ENCODE measurements around the gene NRARP. TPM values are rescaled to one million over a fixed set of nuclear protein-coding genes. Genes with fewer than 3 reads are reported as not detected.
"Not testable (repeated sequence)": the region's sequence is repeated elsewhere in the genome, so short reads cannot be mapped to it uniquely, and the experiment has no call there.

The NRARP gene
- total RNA-seq, 1 experiment from 2014 or later, result 51.5 TPM

- H3K4me1 Mint-ChIP-seq, result peaks cover 3% of the 10 kb centered on the region; the same call in 1 of the 2 replicates
- ATAC-seq (no peak), DNase-seq (ENCODE audit: low spot score) (no peak)
- no peak overlapping the region for H3K4me3 Mint-ChIP-seq
- H3K36me3 Mint-ChIP-seq, result peaks cover 14% of the 10 kb centered on the region
- no peaks in the 10 kb centered on the region for H3K27me3 Mint-ChIP-seq (ENCODE audit: low read depth)
- ChIA-PET POLR2A (no interaction called here), CTCF (interaction anchor here (1.5 to 1.7 kb wide), 2 partner anchors 10 to 19 kb away, joined by 4 to 6 read pairs; no protein-coding TSS in a partner anchor)
- no peaks in the 10 kb centered on the region for H3K9me3 Mint-ChIP-seq
- no peak for TF ChIP-seq TCF7 (CRISPR knock-in tag; IDR thresholded peaks at IDR 0.05; ENCODE audit: low read depth)
- H3K27ac Mint-ChIP-seq, result no peak overlapping the region
Measured at GRCh38 chr9:137263506-137263905, 38.6 kb downstream of the NRARP start.

GRCh38 chr9:137262909-137263285 is 39.2 kb downstream of the NRARP start:
- no peaks in the 10 kb centered on the region for H3K9me3 Mint-ChIP-seq
- ChIA-PET POLR2A (no interaction called here), CTCF (interaction anchor here (1.1 to 3.7 kb wide), 8 partner anchors 9 to 141 kb away, joined by 3 to 18 read pairs (median 4); no protein-coding TSS in a partner anchor)
- H3K4me3 Mint-ChIP-seq, result no peak overlapping the region
- H3K4me1 Mint-ChIP-seq, result peaks cover 3% of the 10 kb centered on the region; the same call in 1 of the 2 replicates
- peaks cover 14% of the 10 kb centered on the region for H3K36me3 Mint-ChIP-seq
- TF ChIP-seq AFF4 (CRISPR knock-in tag; IDR thresholded peaks at IDR 0.05; ENCODE audit: borderline replicate concordance), result no peak
- TF ChIP-seq AR (CRISPR knock-in tag; IDR thresholded peaks at IDR 0.05), result no peak
- TF ChIP-seq CBFB (CRISPR knock-in tag; IDR thresholded peaks at IDR 0.05; ENCODE audit: low read depth), result no peak
- no peak for TF ChIP-seq NFYB (CRISPR knock-in tag; conservative IDR thresholded peaks at IDR 0.05; ENCODE audit: low read depth)
- H3K27ac Mint-ChIP-seq, result no peak overlapping the region
- ATAC-seq (no peak), DNase-seq (ENCODE audit: low spot score) (no peak)
- no peaks in the 10 kb centered on the region for H3K27me3 Mint-ChIP-seq (ENCODE audit: low read depth)

- not testable (repeated sequence) for DNase-seq (ENCODE audit: low spot score); ATAC-seq; H3K4me3 Mint-ChIP-seq; H3K9me3 Mint-ChIP-seq; H3K4me1 Mint-ChIP-seq; H3K27me3 Mint-ChIP-seq (ENCODE audit: low read depth); H3K27ac Mint-ChIP-seq
- ChIA-PET POLR2A (interaction anchor here (0.6 kb wide), 1 partner anchor 71 kb away, joined by 3 read pairs; no protein-coding TSS in a partner anchor), CTCF (interaction anchor here (0.6 to 3.7 kb wide), 12 partner anchors 9 to 142 kb away, joined by 3 to 18 read pairs (median 4); partner anchors contain the start of genes NRARP and TUBB4B)
- TF ChIP-seq CTCF (IDR thresholded peaks at IDR 0.05), result peak; percentile 49
- peaks cover 10% of the 10 kb centered on the region for H3K36me3 Mint-ChIP-seq
Measured at GRCh38 chr9:137262173-137262908, 39.7 kb downstream of the NRARP start.

GRCh38 chr9:137256856-137257255 is 45.2 kb downstream of the NRARP start:
- no peak for DNase-seq (ENCODE audit: low spot score)
- ATAC-seq, result no peak
- H3K27me3 Mint-ChIP-seq (ENCODE audit: low read depth), result peaks cover 7% of the 10 kb centered on the region; the same call in 1 of the 2 replicates
- peak overlapping the region; percentile 83 for H3K4me3 Mint-ChIP-seq
- no peaks in the 10 kb centered on the region for H3K9me3 Mint-ChIP-seq
- ChIA-PET POLR2A (interaction anchor here (0.6 kb wide), 1 partner anchor 21 kb away, joined by 3 read pairs; no protein-coding TSS in a partner anchor), CTCF (interaction anchor here (0.6 to 1.6 kb wide), 5 partner anchors 12 to 150 kb away, joined by 3 to 10 read pairs (median 7); partner anchors contain the start of gene TOR4A)
- H3K36me3 Mint-ChIP-seq, result peaks cover 16% of the 10 kb centered on the region
- H3K27ac Mint-ChIP-seq, result no peak overlapping the region
- peaks cover 8% of the 10 kb centered on the region for H3K4me1 Mint-ChIP-seq
- TF ChIP-seq CBFB (CRISPR knock-in tag; IDR thresholded peaks at IDR 0.05; ENCODE audit: low read depth) (no peak), E2F1 (CRISPR knock-in tag; IDR thresholded peaks at IDR 0.05) (no peak), JUN (CRISPR knock-in tag; IDR thresholded peaks at IDR 0.05) (no peak), OVOL2 (CRISPR knock-in tag; IDR thresholded peaks at IDR 0.05; ENCODE audit: borderline replicate concordance) (no peak), TEAD4 (CRISPR knock-in tag; IDR thresholded peaks at IDR 0.05) (no peak), FOXP1 (CRISPR knock-in tag; IDR thresholded peaks at IDR 0.05; ENCODE audit: borderline replicate concordance) (no peak), GABPB1 (CRISPR knock-in tag; IDR thresholded peaks at IDR 0.05) (no peak), ATF3 (CRISPR knock-in tag; conservative IDR thresholded peaks at IDR 0.05) (no peak)

Measured in WTC11 (cell line).